ENCODE data around the gene LZIC.
"Not testable (repeated sequence)": the region's sequence is repeated elsewhere in the genome, so short reads cannot be mapped to it uniquely, and the experiment has no call there.

LZIC gene

DNA sequence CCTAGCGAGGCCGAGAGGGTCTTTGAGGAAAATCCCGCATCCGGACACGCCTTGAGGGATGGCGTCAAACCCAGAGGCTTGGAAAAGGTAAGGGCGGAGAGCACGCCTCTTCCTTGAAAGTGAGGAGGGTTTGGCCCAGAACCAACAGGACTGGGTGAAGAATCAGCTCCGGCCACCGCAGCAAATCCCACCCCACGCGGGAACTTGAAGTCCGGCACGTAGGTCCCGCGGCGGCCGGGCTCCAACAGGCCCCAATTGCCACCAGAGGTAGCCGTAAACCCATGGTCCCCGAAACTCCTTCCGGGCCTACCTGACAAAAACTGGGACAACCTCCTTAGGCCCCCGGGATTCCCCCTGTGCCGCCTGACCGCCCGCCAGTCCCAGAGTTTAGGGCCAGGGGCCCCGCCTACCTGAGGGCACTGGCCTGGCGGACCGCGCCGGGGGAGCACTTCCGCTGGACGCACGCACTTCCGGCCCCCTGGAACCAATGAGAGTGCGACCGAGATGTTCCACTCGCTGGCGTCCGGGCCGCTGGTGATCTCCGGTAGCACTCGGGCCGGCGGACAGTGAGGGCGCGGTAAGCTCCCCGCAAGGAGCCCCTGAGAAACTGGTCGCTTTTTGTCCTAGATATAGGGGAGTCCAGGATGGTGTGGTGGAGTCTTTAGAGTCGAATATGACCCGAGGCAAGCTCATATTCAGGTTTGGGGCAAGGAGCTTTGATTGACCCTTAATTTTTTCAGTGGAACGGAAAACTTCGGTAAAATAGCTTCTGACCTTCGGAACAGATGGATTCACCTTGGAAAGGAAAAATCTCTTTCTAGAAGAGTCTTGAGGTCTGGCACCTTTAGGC, at the start of gene LZIC, which contains the start of gene NMNAT1:
Gene LZIC (minus strand): TSS at position 453 of the 850 bp plus-strand sequence. CDS start 6,772 bp downstream, outside the sequence.
Gene NMNAT1 (plus strand): TSS at position 537 of the 850 bp plus-strand sequence. CDS start 28,599 bp downstream, outside the sequence.
- DNase-seq = peak; percentile 86

DNA sequence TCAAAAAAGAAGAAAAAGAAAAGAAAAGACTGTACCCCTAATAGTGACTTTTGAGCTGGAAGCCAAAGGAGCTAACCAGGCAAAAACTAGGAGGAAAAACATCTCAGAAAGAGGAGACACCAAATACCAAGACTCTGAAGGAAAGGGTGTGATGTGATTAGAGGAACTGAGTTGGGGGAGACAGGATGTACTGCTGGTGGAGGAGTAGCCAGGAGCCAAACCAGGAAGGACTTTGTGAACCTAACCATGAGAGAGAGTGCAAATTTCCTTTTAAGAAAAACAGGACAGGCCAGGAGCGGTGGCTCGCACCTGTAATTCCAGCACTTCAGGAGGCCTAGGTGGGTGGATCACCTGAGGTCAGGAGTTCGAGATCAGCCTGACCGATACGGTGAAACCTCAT, 49.7 kb upstream of the LZIC start:
- DNase-seq = no peak

DNA sequence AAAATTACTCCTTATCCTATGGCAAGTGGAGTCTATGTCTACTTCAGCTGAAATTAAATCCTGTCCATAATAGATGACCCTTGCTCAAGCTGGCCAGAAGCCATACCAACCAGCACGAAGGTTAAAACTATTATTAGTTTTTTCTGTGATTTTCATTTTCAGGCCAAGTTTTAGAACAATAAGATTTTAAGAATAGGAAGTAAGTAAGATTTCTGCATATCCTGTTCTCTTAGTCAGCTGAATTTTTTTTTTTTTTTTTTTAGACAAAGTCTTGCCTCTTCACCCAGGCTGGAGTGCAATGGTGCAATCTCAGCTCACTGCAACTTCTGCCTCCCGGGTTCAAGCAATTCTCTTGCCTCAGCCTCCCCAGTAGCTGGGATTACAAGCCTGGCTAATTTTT, 47.8 kb upstream of the LZIC start:
- no peak for DNase-seq

DNA sequence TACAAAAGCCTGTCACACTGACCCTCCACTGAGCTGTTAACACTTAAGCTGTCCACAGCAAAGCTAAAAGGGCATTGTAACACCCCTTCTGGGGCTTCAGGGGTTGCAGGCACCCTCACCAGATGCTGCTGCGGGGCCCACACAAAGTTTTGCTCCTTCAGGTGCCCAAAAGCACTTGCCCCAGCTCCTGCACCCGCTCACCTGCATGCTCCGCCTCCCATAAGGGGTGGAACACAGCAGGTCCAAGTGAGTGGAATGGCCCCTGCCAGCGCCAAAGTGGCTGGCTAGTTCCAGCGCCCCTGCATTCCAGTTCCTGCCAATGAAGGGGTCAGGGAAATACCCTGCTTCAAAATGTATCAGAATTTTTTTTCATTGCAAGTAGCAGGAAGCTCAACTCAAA, 46.6 kb upstream of the LZIC start:
- no peak for DNase-seq

DNA sequence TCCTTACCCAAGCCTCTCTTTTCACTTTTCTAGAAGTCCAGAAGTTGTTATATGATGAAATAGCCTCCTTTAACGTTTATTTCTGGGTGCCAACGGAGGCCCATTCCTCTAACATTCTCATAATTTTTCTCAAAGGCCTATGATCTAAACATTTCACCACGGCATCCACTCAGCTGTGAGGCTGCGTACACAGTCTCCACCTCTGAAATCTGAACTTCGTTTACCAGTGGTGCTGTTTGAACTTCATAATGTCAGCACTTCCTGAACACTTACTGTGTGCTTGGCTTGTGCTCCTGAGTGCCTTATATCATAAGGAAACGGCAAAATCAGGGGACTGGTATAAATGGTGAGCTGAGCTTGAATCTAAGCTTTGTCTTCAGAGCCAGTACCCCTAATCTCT, 41.8 kb upstream of the LZIC start:
- DNase-seq = no peak

DNA sequence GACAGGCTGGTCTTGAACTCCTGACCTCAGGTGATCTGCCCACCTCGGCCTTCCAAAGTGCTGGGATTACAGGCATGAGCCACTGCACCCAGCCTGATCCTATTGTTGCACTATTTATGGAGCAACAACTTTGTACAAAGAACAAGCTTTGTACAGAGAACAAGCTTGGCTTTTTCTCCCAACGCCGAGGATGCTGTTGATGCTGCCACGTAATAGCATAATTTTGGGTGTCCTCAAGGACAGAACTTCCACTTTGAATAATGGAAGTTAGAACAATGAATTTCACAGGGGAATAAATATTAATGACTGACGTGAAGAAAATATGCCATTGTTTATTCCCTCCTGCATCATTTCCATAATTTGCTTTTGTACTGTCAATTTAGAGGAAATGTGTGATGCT, 41.1 kb upstream of the LZIC start:
- DNase-seq = no peak

DNA sequence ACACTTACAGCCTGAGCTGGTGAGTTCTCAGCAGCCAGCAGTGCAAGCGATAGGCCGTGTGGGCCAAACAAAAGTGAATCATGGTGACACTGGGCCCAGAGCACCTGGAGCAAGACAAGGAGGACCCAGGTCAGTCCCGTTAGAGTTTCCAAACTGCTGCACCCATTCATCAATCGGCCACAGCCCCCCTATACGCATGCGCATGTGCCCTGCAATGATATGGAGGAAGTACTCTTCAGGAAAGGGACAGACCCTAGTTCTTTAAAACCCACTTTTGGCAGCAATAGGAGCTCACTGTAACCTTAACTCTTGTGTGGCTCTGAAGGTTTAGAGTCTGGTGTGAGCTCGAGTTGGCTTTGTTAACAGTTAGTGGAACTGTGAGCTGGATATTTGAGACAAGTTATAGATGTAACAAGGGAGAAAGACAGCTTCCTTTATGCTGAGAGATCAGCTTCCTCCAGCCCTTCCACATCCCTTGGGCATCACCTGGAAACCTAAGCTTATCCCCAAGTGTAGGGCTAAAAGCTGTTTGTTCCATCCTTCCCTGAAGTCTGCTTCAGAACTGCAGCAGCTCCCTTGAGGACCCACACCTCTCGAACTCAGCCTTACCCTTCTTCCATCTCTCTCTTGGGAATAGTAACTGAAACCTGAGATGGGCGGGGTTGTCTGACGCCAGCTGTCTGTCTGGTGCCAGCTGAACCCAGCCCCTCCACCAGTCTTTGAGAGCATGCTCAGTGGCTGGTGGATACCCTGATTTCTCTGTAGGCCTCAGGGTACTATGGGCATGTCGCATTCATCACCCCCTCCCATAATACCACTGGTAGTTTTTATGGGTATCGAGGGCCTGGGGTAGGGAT, 17.7 kb upstream of the LZIC start:
- DNase-seq = no peak

DNA sequence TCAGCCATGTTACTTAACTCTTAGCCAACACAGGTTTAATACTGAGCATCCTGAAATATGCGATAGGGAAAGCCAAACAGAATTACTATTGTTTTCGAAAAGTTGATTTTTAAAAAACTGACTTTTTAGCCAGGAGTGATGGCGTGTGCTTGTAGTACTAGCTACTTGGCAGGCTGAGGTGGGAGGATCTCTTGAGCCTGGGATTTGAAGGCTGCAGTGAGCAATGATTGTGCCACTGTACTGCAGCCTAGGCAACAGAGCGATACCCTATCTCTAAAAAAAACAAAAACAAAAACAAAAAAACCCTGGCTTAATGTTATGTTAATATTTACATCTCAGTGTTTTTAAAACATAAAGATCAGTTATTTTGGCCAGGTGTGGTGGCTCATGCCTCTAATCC, 16.8 kb upstream of the LZIC start:
- no peak for DNase-seq

DNA sequence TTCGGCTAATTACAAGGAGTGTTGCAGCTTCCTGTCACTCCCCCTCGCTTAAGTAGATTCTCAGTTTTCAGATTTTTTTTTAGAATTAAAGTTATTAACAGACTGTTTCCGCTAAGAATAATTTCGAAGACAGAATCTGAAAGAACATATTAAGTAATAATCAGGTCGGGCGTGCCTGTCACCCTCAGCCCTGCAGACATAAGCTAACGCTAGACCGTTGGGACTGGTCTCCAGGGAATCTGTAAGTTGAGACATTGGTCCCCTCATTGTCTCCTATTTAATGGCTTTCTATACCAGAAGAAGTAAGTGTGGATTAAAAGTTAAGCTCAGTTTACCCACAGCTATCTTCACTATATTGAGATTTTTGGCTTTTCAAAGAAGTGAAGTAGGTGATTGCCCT, 14.5 kb upstream of the LZIC start:
- no peak for DNase-seq

DNA sequence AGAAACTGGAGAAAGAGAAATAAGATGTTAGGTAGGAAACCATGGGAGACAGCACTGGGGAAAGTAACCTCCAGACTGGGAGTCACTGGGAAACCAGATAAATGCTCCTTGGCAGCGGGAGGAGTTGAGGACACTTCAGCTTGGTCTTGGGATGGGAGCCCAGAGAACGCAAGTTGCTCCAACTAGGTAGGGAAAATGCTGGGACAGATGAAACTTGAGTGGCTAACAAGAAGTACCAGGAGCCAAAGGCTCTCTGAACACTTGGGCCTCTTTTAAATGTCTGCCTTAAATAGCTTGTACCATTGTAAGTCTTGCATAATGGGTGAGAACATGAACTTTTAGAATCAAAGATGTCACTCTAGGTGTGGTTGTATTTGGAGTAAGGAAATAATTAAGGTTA, 3.1 kb upstream of the LZIC start:
- no peak for DNase-seq

DNA sequence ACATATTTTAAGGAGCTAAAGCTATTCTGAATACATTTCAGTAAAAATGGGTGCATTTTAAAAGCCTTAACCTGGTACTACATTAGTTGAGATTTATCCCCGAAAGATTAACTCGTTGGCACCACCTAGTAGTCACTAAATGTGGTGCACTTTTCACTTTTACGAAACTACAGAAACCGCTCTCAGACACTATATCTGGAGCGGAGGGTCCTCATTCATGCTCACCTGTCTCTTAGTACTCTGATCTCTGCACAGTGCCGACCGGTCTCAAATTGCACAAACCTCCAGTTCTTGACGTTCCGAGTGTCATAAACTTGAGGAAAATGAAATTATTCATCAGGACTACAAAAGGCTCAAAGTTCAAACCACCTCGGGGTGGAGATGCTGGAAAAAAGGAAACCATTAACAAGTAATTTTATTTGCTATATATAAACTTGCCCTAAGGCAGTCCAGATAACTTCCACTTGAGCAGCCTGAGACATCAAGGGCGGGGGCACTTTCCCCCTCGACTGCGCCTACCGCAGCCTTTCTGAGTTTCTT, 722 bp downstream of the LZIC start:
- peak; percentile 6 for DNase-seq

DNA sequence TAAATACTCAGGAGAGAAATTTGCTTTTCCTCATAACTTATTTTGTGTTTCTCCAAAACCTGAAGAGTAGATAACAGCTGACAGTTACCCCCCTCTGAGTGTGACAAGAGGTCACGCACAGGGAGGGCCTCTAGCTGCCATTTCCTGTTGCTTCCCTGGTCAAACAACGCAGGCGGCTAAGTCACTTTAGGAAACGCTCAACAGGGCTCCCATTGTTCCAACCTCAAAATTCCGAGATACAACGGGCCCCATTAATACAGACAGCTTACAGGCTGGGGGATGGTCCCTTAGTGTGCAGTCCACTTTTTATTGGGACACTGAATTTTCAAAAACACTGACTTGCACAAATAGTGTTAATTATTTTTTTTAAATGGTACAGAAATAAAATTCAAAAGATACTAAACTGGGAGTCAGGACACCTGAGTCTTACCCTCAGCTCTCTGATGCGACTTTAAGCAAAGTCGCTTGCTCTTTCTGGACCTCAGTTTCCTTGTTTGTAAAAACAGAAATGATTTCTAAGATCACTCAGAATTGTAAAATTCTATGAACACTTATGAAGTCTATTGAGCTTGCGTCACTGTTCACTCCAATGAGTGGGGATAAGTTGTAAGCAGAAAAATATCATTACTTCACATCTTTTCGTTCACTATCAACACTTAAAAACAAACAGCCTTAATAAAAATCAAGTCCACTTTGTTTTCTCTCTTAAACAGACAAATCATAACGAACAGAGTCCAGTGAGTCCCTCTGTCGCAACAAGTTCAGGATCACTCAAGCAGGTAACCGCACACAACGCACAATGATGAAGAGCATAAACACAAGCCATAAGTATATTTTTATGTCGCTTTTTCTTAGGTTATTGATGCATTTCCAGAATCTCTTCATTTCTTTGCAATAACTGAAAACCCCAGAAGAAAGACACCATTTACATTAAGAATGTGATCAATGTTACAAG, 13.5 kb downstream of the LZIC start:
- no peak for DNase-seq

DNA sequence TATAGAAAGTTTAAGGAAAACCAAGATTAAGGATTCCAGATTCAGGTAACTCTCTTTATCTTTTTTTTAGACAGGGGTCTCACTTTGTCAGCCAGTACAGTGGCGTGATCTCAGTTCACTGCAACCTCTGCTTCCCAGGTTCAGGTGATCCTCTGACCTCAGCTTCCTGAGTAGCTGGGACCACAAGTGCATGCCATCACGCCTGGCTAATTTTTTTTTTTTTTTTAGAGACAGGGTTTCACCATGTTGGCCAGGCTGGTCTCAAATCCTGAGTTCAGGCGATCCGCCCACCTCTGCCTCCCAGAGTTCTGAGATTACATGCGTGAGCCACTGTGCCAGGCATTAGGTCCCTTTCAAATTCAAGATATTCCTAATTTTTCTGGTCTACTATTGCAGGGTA, 15.9 kb downstream of the LZIC start:
- DNase-seq = no peak

DNA sequence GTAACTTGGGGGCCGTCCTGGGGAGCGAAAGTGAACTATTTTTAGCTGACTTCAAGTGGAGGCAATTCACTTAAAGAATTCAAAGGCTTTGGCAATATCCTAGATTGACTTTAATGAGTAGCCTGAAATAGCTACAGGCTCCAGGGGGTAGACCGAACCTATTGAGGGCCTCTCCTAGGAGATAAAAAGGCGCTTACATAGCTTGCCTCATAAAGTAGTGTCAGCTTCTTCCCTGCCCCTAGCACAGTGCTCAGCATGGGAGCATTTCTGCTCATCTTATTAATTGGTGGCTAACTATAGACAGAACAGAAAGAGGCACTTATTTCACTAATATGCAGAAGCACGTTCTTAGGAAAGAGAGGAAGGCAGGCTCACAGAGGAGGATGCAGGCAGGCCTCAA, 20.8 kb downstream of the LZIC start:
- DNase-seq = no peak

DNA sequence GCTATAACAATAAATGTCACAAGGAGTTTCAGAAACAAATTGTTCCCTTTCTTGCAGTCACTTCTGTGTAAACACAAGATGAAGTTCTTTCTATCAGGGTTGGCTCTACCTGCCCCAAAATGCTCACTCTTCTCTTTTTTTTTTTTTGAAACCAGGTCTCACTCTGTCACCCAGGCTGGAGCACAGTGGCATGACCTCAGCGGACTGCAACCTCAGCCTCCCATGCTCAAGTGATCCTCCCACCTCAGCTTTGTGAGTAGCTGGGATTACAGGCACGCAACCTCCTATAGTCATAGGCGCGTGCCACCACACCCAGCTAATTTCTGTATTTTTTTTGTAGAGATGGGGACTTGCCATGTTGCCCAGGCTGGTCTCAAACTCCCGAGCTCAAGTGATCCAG, 22.6 kb downstream of the LZIC start:
- DNase-seq = no peak

DNA sequence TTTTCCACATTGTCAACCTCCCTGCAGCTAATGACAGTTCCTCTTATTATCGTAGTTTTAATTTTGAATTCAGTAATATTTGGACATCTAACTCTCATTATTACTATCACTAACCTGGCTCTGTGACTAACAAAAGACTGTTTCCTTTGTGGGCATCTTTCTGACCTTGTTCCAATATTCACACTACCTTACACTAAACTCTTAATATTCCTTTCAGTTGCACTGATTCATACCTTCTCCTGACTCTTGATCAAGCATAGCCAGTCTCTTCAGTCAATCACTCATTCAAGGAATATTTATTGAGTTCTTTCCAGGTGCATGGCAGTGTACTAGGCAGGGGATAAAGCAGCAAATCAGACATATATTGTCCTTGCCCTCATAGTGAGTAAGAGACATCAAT, 25.3 kb downstream of the LZIC start:
- DNase-seq = no peak

DNA sequence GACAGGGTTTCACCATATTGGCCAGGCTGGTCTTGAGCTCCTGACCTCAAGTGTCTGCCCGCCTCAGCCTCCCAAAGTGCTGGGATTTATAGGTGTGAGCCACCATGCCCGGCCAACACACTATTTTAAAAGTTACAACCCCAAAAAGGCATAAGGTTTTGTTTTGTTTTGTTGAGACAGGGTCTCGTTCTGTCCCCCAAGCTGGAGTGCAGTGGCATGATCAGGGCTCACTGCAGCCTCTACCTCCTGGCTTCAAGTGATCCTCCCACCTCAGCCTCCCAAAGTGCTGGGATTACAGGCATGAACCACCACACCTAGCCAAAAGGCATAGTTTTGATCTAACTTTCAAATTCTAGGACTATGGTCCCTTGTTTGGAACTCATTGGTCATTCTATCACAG, 25.7 kb downstream of the LZIC start:
- not testable (repeated sequence) for DNase-seq

DNA sequence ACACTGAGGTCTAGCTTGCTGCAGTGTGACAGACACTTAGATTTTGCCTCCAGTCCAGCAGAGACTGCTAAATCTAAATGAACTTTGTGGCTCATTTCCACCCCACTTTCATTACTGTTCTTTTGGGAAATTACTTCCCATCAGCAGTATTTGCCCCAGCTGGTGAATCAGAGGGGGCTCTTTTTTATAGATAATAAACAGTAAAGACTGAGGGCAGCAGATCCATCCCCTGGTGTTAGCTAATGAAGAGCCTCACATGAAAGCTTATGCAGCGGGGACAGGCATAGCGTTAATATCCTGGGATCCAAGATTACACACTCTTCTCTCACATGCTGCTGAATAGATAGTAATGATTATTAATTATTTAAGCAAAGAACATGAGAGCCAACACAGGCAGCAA, 26.7 kb downstream of the LZIC start:
- DNase-seq = no peak

DNA sequence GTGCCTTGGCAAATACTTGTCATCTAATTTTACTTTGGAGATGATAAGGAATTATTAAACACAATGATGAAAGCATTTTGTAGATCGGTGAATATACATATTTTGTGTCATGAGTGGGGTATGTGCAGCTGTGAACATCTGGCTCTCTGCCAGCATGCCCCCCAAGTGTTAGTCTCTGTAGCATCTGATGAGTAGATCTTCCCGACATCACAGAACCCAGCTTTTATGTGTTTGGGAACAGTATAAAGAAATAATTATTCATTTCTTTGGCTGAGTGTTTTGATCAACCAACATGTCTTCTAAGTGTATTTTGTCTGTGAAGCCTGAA, 28.6 kb downstream of the LZIC start:
- no peak for DNase-seq

DNA sequence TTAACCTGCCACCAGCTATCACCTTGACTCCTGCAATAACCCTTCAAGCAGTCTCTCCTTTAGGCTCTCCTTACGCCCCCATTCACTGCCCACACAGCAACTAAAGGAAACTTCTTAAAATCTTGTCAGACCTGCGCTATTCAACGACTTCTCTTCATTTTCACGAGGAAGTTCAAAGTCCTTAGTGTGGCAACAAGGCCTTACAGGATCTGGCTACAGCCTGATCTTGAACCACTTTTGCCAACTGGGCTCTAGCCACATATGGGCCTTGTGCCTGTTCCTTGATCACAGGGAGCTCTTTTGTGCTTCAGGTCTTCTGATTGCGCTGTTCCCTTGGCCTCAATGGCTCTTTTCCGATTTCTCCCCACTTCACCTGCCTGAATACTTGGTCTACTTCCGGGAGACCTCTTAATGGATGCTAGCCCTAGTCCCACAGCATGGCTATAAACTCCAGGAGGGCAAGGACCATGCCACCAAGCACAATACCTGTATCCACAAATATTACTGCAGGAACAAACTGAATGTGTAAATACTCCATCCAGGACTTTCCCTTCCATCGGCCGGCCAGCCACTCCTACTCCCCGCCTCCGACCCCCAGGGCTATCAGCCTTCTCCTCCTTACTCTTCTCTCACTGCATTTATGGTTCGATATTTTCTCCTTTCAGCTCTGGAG, 30.8 kb downstream of the LZIC start:
- no peak for DNase-seq

DNA sequence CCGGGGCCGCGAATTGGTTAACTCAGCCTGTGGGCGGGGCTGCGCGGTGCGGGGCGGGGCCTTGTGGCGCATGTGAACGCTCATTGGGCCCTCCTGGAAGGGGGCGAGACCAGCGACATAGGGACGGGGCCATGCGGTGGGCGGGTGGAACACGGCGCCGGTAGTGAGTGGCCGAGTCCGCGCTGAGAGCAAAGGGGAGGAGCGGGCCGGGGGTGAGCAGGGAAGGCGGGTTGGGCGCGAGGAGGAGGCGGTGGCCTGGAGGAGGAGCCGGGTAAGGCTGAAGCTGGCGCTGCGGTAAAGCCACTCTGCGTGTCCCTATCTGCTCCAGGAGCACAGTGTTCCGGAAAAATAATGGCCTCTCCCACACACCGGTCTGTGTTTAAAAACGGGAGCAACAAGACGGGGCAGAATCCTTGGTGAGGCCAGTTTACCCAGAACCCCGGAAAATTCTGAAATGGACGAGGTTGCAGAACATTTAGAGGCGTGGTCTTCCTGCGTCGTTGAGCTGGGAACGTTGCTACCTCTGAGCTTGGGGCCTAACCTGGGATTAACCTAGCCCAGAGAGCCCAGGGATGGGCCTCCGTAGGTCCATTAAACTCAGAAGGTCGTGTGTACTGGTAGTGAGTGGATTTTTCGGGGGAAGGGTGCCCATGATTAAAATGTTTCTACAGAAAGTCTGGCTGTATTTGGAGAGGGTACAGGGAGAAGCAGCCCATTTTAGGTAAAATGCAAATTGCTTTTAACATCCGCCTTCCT, 32.6 kb downstream of the LZIC start:
- peak; percentile 100 for DNase-seq
